Measurements from ENCODE around the gene CSTPP1. TPM values are rescaled to one million over a fixed set of nuclear protein-coding genes. Genes with fewer than 3 reads are reported as not detected.
"Not testable (repeated sequence)": the region's sequence is repeated elsewhere in the genome, so short reads cannot be mapped to it uniquely, and the experiment has no call there.

Gene CSTPP1
- total RNA-seq, 1 donor from 2014 or later = 31.5 TPM

GRCh38 chr11:46951864-46952263 is 15.3 kb downstream of the CSTPP1 start:
- Histone ChIP-seq H3K36me3 (ENCODE audit: control insufficient read depth, insufficient read depth, low read length) (no peaks in the 10 kb centered on the region), H3K4me3 (ENCODE audit: low read depth, low read length) (no peak overlapping the region), H3K27me3 (ENCODE audit: control insufficient read depth, insufficient read depth, low read length) (no peaks in the 10 kb centered on the region)
- no peak for DNase-seq (ENCODE audit: low read depth)
- no peak for TF ChIP-seq CTCF (IDR thresholded peaks at IDR 0.05; ENCODE audit: insufficient read depth, low read length, poor library complexity, severe bottlenecking)

GRCh38 chr11:46952553-46952952 is 16.0 kb downstream of the CSTPP1 start:
- no peaks in the 10 kb centered on the region for H3K27me3 ChIP-seq (ENCODE audit: control insufficient read depth, insufficient read depth, low read length)
- no peak for TF ChIP-seq CTCF (IDR thresholded peaks at IDR 0.05; ENCODE audit: insufficient read depth, low read length, poor library complexity, severe bottlenecking)
- no peak for DNase-seq (ENCODE audit: low read depth)
- no peaks in the 10 kb centered on the region for H3K36me3 ChIP-seq (ENCODE audit: control insufficient read depth, insufficient read depth, low read length)
- no peak overlapping the region for H3K4me3 ChIP-seq (ENCODE audit: low read depth, low read length)

GRCh38 chr11:46953093-46953492 is 16.5 kb downstream of the CSTPP1 start:
- no peak for DNase-seq (ENCODE audit: low read depth)
- no peak for TF ChIP-seq CTCF (IDR thresholded peaks at IDR 0.05; ENCODE audit: insufficient read depth, low read length, poor library complexity, severe bottlenecking)
- Histone ChIP-seq H3K27me3 (ENCODE audit: control insufficient read depth, insufficient read depth, low read length) (no peaks in the 10 kb centered on the region), H3K36me3 (ENCODE audit: control insufficient read depth, insufficient read depth, low read length) (no peaks in the 10 kb centered on the region), H3K4me3 (ENCODE audit: low read depth, low read length) (no peak overlapping the region)

GRCh38 chr11:46958777-46959176 is 22.2 kb downstream of the CSTPP1 start:
- DNase-seq (ENCODE audit: low read depth) = no peak
- no peak overlapping the region for H3K4me3 ChIP-seq (ENCODE audit: low read depth, low read length)
- no peaks in the 10 kb centered on the region for H3K36me3 ChIP-seq (ENCODE audit: control insufficient read depth, insufficient read depth, low read length)
- no peaks in the 10 kb centered on the region for H3K27me3 ChIP-seq (ENCODE audit: control insufficient read depth, insufficient read depth, low read length)
- TF ChIP-seq CTCF (IDR thresholded peaks at IDR 0.05; ENCODE audit: insufficient read depth, low read length, poor library complexity, severe bottlenecking) = no peak

GRCh38 chr11:46961041-46961440 is 24.5 kb downstream of the CSTPP1 start:
- no peak overlapping the region for H3K4me3 ChIP-seq (ENCODE audit: low read depth, low read length)
- no peak for TF ChIP-seq CTCF (IDR thresholded peaks at IDR 0.05; ENCODE audit: insufficient read depth, low read length, poor library complexity, severe bottlenecking)
- DNase-seq (ENCODE audit: low read depth) = no peak
- no peaks in the 10 kb centered on the region for H3K27me3 ChIP-seq (ENCODE audit: control insufficient read depth, insufficient read depth, low read length)
- H3K36me3 ChIP-seq (ENCODE audit: control insufficient read depth, insufficient read depth, low read length) = no peaks in the 10 kb centered on the region

GRCh38 chr11:46961886-46962285 is 25.3 kb downstream of the CSTPP1 start:
- H3K27me3 ChIP-seq (ENCODE audit: control insufficient read depth, insufficient read depth, low read length); H3K36me3 ChIP-seq (ENCODE audit: control insufficient read depth, insufficient read depth, low read length); H3K4me3 ChIP-seq (ENCODE audit: low read depth, low read length): not testable (repeated sequence)

More at GRCh38 chr11:46961886-46962285, 25.3 kb downstream of the CSTPP1 start:
- DNase-seq (ENCODE audit: low read depth) = not testable (repeated sequence)

Measured in kidney epithelial cell (primary cell).